ENCODE measurements around the gene CSMD2.

- TF ChIP-seq CTCF (IDR thresholded peaks at IDR 0.05 in 4 of 5, conservative IDR thresholded peaks at IDR 0.05 in 1 of 5): no peak
- no peak for TF ChIP-seq POLR2A (IDR thresholded peaks at IDR 0.05)
Observed at GRCh38 chr1:33501774-33502173, 663.3 kb downstream of the CSMD2 start.

Data from gastrocnemius medialis (tissue), 4 donors.